GM12891 (cell line): Measurements from ENCODE around the gene LDAH.

Experiments used
- POLR2A ChIP-seq: IDR thresholded peaks from 2 replicates; pipeline ENCODE4 v1.6.1; 2011; ENCODE audit warnings: low read depth, low read length, control low read depth
- POLR2AphosphoS5 ChIP-seq: IDR thresholded peaks from 2 replicates; pipeline ENCODE4 v1.6.1; 2011; ENCODE audit warnings: low read depth, low read length, control low read depth
- TAF1 ChIP-seq: IDR thresholded peaks from 2 replicates; pipeline ENCODE4 v1.6.1; 2011; ENCODE audit warnings: low read depth, low read length, control low read depth

DNA sequence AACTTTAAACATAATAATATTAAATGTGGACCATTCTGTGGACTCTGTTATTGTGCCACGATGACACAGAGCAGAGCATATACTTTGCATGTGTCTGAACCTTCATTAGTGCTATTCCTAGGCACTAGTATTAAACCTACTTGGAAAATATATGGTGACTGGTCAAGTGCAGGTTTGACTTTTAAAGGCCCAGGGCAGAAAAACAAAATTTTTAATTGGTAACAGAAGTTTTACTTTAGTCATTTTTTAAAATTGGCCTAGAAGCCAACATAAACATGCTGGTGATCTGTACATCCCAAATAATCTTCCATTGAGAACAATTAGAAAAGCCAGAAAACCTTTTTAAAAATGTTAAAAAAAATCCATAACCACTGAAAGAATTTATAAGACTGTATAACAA, 16.6 kb downstream of the LDAH start:
- TF ChIP-seq TAF1: no peak
- TF ChIP-seq POLR2A: no peak
- TF ChIP-seq POLR2AphosphoS5: no peak
